Ovary (tissue), 3 donors: ENCODE measurements around the gene TLN1.

Experiments used
- CTCF ChIP-seq, 3 donors: fragments of 450-650 bp in 2 of 3; fragments of 200-600 bp in 1 of 3; IDR thresholded peaks; one replicate each; pipeline versions ENCODE4 v1.5.1 to v1.8.0; 2016 to 2022; ENCODE audit warnings: antibody characterized with exemption in 3 of 3, mild to moderate bottlenecking in 1 of 3
- EP300 ChIP-seq: sonication (generic); formaldehyde crosslinking; IDR thresholded peaks from one replicate; pipeline ENCODE4 v1.6.1; 2017; ENCODE audit warnings: antibody characterized with exemption
- donor health status: DM: no; HTN: no; CAD: no.

GRCh38 chr9:35666549-35666948 lies 65.4 kb downstream of the TLN1 start:
- TF ChIP-seq CTCF (IDR thresholded peaks at IDR 0.05), result no peak
- no peak for TF ChIP-seq EP300
